H1 (cell line): ENCODE results near the gene SLC26A8. TPM values are rescaled to one million over a fixed set of nuclear protein-coding genes. Genes with fewer than 3 reads are reported as not detected.

Experiments
- CTCF ChIA-PET: fragments of 300-600 bp; sonication (Branson Sonifier 250); formaldehyde crosslinking; loops from one replicate; lab custom pipeline; 2021; ENCODE audit not compliant: partially characterized antibody; lab: Charles Lee
- POLR2A ChIA-PET: fragments of 300-600 bp; sonication (Branson Sonifier 250); formaldehyde crosslinking; loops from one replicate; lab custom pipeline; 2021; ENCODE audit warnings: inconsistent platforms; ENCODE audit not compliant: partially characterized antibody; lab: Charles Lee
- DNase-seq, 2 experiments: peaks; one replicate each; pipeline versions ENCODE4 v3.0.0 to v3.0.0-alpha.2; 2010 to 2022; ENCODE audit warnings: low spot score in 2 of 2, low read depth in 1 of 2, mixed read lengths in 1 of 2
- FAIRE-seq: peaks from 2 replicates; lab custom pipeline; 2011; peaks lifted over from hg19 to GRCh38; lab: Jason Lieb, UNC
- H2AFZ ChIP-seq: 2 replicates; pipeline ENCODE4 v1.8.1; 2012; ENCODE audit warnings: low read length, inconsistent platforms
- H2AK5ac ChIP-seq: 2 replicates; pipeline ENCODE4 v1.6.1; 2013; ENCODE audit warnings: low read depth, low read length
- H2BK120ac ChIP-seq: replicated peaks from 2 replicates; pipeline ENCODE3; 2013; ENCODE audit warnings: low read depth, low read length, inconsistent platforms
- H2BK12ac ChIP-seq: 2 replicates; pipeline ENCODE4 v1.6.1; 2013; ENCODE audit warnings: low read depth, low read length
- H2BK15ac ChIP-seq: 2 replicates; pipeline ENCODE4 v1.6.1; 2013; ENCODE audit warnings: low read length
- H2BK20ac ChIP-seq: 2 replicates; pipeline ENCODE4 v1.6.1; 2013; ENCODE audit warnings: low read length
- H2BK5ac ChIP-seq: 2 replicates; pipeline ENCODE4 v1.6.1; 2013; ENCODE audit warnings: low read depth, low read length
- H3K14ac ChIP-seq: 2 replicates; pipeline ENCODE4 v1.6.1; 2013; ENCODE audit warnings: inconsistent platforms; ENCODE audit not compliant: insufficient read length
- H3K18ac ChIP-seq: 2 replicates; pipeline ENCODE4 v1.6.1; 2013; ENCODE audit warnings: low read length; ENCODE audit errors: extremely low read depth
- H3K23ac ChIP-seq: 2 replicates; pipeline ENCODE4 v1.6.1; 2013; ENCODE audit warnings: inconsistent platforms; ENCODE audit not compliant: insufficient read length
- H3K23me2 ChIP-seq: 2 replicates; pipeline ENCODE4 v1.6.1; 2013; ENCODE audit warnings: low read depth, low read length
- H3K27ac ChIP-seq: 2 replicates; pipeline ENCODE4 v1.6.1; 2011; ENCODE audit warnings: low read depth, low read length, inconsistent platforms
- H3K27me3 ChIP-seq, 4 experiments: replicated peaks in 1 of 4; 1 replicate in 1 of 4; 2 replicates in 3 of 4; pipeline versions ENCODE4 v1.6.1 to v1.8.1; 2011 to 2013; ENCODE audit warnings: low read length in 3 of 4, mild to moderate bottlenecking in 3 of 4, inconsistent platforms in 2 of 4, mixed read lengths in 2 of 4, moderate library complexity in 1 of 4; ENCODE audit not compliant: control insufficient read depth in 3 of 4, insufficient read depth in 3 of 4; ENCODE audit errors: extremely low read depth in 1 of 4
- H3K36me3 ChIP-seq, 4 experiments: 2 replicates each; pipeline versions ENCODE4 v1.6.1 to v1.8.1; 2011 to 2013; ENCODE audit warnings: mild to moderate bottlenecking in 4 of 4, low read length in 3 of 4, moderate library complexity in 2 of 4, control low read depth in 1 of 4, inconsistent platforms in 1 of 4; ENCODE audit not compliant: insufficient read depth in 4 of 4, control insufficient read depth in 2 of 4
- H3K4ac ChIP-seq: replicated peaks from 2 replicates; pipeline ENCODE3; 2013; ENCODE audit warnings: low read length, low read depth, mixed read lengths, inconsistent platforms; ENCODE audit not compliant: insufficient read length
- H3K4me1 ChIP-seq, 4 experiments: replicated peaks in 1 of 4; 1 replicate in 1 of 4; 2 replicates in 3 of 4; pipeline versions ENCODE4 v1.6.1 to v1.8.1; 2011 to 2013; ENCODE audit warnings: low read length in 3 of 4, inconsistent platforms in 2 of 4, mixed read lengths in 1 of 4; ENCODE audit not compliant: insufficient read depth in 4 of 4, control insufficient read depth in 3 of 4
- H3K4me2 ChIP-seq, 2 experiments: 2 replicates each; pipeline versions ENCODE4 v1.6.1 to v1.8.1; 2011 to 2013; ENCODE audit warnings: low read depth in 2 of 2, low read length in 2 of 2, control low read depth in 1 of 2, inconsistent platforms in 1 of 2, mild to moderate bottlenecking in 1 of 2; ENCODE audit not compliant: insufficient read depth in 1 of 2
- H3K4me3 ChIP-seq, 4 experiments: fragments of 200-600, 300-600 bp in 1 of 4; sonication (generic), shearing (Covaris generic), sonication (Bioruptor Twin) in 1 of 4; 2 replicates each; pipeline versions ENCODE4 v1.5.1 to v1.8.1; 2011 to 2016; ENCODE audit warnings: low read length in 4 of 4, low read depth in 3 of 4, control low read depth in 2 of 4, inconsistent platforms in 2 of 4, mild to moderate bottlenecking in 2 of 4, mixed read lengths in 1 of 4, moderate library complexity in 1 of 4; ENCODE audit not compliant: insufficient read depth in 2 of 4; ENCODE audit errors: extremely low read depth in 1 of 4
- H3K56ac ChIP-seq: replicated peaks from 2 replicates; pipeline ENCODE3; 2013; ENCODE audit warnings: low read depth, mild to moderate bottlenecking, mixed read lengths, low read length, inconsistent platforms; ENCODE audit not compliant: insufficient read length
- H3K79me1 ChIP-seq: 2 replicates; pipeline ENCODE4 v1.6.1; 2013; ENCODE audit warnings: low read depth, low read length, control low read depth
- H3K79me2 ChIP-seq, 2 experiments: 2 replicates each; pipeline versions ENCODE4 v1.6.1 to v1.8.1; 2012 to 2013; ENCODE audit warnings: low read length in 2 of 2, mild to moderate bottlenecking in 2 of 2, inconsistent platforms in 1 of 2; ENCODE audit not compliant: insufficient read depth in 2 of 2, control insufficient read depth in 1 of 2
- H3K9ac ChIP-seq, 4 experiments: replicated peaks in 1 of 4; 1 replicate in 1 of 4; 2 replicates in 3 of 4; pipeline versions ENCODE4 v1.6.1 to v1.8.1; 2011 to 2013; ENCODE audit warnings: low read depth in 3 of 4, low read length in 3 of 4, control low read depth in 2 of 4, mild to moderate bottlenecking in 2 of 4, moderate library complexity in 2 of 4, inconsistent platforms in 1 of 4; ENCODE audit errors: extremely low read depth in 1 of 4
- H3K9me3 ChIP-seq, 2 experiments: 2 replicates each; pipeline versions ENCODE4 v1.6.1 to v1.8.1; 2012 to 2013; ENCODE audit warnings: mild to moderate bottlenecking in 2 of 2, moderate library complexity in 2 of 2, control low read depth in 1 of 2, inconsistent platforms in 1 of 2, low read depth in 1 of 2, low read length in 1 of 2, mixed read lengths in 1 of 2; ENCODE audit not compliant: insufficient read depth in 2 of 2
- H4K20me1 ChIP-seq, 2 experiments: replicated peaks in 1 of 2; 2 replicates each; pipeline versions ENCODE3 to v1.8.1; 2011 to 2013; ENCODE audit warnings: inconsistent platforms in 2 of 2, low read length in 2 of 2, mild to moderate bottlenecking in 1 of 2; ENCODE audit not compliant: insufficient read depth in 2 of 2, control insufficient read depth in 1 of 2
- H4K5ac ChIP-seq: 2 replicates; pipeline ENCODE4 v1.6.1; 2013; ENCODE audit warnings: low read length, low read depth, mixed read lengths, inconsistent platforms; ENCODE audit not compliant: insufficient read length
- H4K8ac ChIP-seq: 2 replicates; pipeline ENCODE4 v1.8.0; 2013; ENCODE audit warnings: mild to moderate bottlenecking, moderate library complexity, low read length, inconsistent platforms; ENCODE audit not compliant: insufficient read depth; ENCODE audit errors: extremely low read depth
- H4K91ac ChIP-seq: replicated peaks from 2 replicates; pipeline ENCODE3; 2013; ENCODE audit warnings: low read length, mixed read lengths, inconsistent platforms; ENCODE audit not compliant: insufficient read length
- ASH2L ChIP-seq: fragments of 200-600, 300-600 bp; sonication (generic); IDR thresholded peaks from one replicate; pipeline ENCODE4 v1.7.1; 2017; ENCODE audit warnings: low read length
- CBX5 ChIP-seq: fragments of 300-800, 300-1000 bp; sonication (generic); IDR thresholded peaks from 2 replicates; pipeline ENCODE4 v1.7.1; 2016; ENCODE audit warnings: antibody characterized with exemption, low read length, low read depth
- CEBPB ChIP-seq: IDR thresholded peaks from 2 replicates; pipeline ENCODE4 v1.6.1; 2012; ENCODE audit warnings: low read depth, low read length
- CHD2 ChIP-seq: IDR thresholded peaks from 2 replicates; pipeline ENCODE4 v1.6.1; 2012; ENCODE audit warnings: low read length, improper control_type of control experiment
- FOSL1 ChIP-seq: IDR thresholded peaks from 2 replicates; pipeline ENCODE4 v1.6.1; 2011; ENCODE audit warnings: mild to moderate bottlenecking, low read depth, low read length, moderate library complexity; ENCODE audit not compliant: insufficient read depth
- KDM5A ChIP-seq: fragments of 200-600 bp; IDR thresholded peaks from 2 replicates; pipeline ENCODE4 v1.7.1; 2012; ENCODE audit warnings: mild to moderate bottlenecking, low read length, inconsistent platforms, mixed read lengths
- MAX ChIP-seq: IDR thresholded peaks from 2 replicates; pipeline ENCODE4 v1.6.1; 2012; ENCODE audit warnings: inconsistent platforms
- NANOG ChIP-seq: IDR thresholded peaks from 2 replicates; pipeline ENCODE4 v1.6.1; 2011; ENCODE audit warnings: low read length, low read depth, mild to moderate bottlenecking, inconsistent platforms; ENCODE audit not compliant: insufficient read depth, poor library complexity, severe bottlenecking
- SAP30 ChIP-seq: fragments of 300-600 bp; sonication (generic); IDR thresholded peaks from 2 replicates; pipeline ENCODE4 v1.7.1; 2012; ENCODE audit warnings: low read length, moderate library complexity, mild to moderate bottlenecking, inconsistent platforms; ENCODE audit not compliant: insufficient read depth, insufficient replicate concordance
- SP4 ChIP-seq: IDR thresholded peaks from 2 replicates; pipeline ENCODE4 v1.6.1; 2012; ENCODE audit warnings: low read length, inconsistent platforms
- TAF7 ChIP-seq: optimal IDR thresholded peaks from 2 replicates; pipeline ENCODE3; 2011; ENCODE audit warnings: low read depth, mild to moderate bottlenecking, inconsistent platforms, low read length, moderate library complexity, borderline replicate concordance
- WGBS, 2 experiments: shearing (Covaris generic) in 1 of 2; methylation state at CpG; one replicate each; pipeline versions ENCODE4 v1.1.6 to v1.1.7; 2013 to 2015; ENCODE audit warnings: low lambda C conversion rate in 2 of 2, mixed read lengths in 2 of 2, inconsistent platforms in 1 of 2, low coverage in 1 of 2, missing lambda C conversion rate in 1 of 2; ENCODE audit not compliant: insufficient replicate concordance in 2 of 2, insufficient coverage in 1 of 2, insufficient read length in 1 of 2; ENCODE audit errors: extremely low coverage in 1 of 2, missing lambda C conversion rate in 1 of 2; 5-methylcytosine and 5-hydroxymethylcytosine counted together
- polyA plus RNA-seq, 7 experiments: library from polyadenylated mRNA; depleted of rRNA in 3 of 7; stranded (reverse) in 5 of 7; unstranded in 2 of 7; fragments of >200 nt in 5 of 7; fragments of 200-250 nt in 2 of 7; gene quantifications; 1 replicate in 5 of 7; 2 replicates in 1 of 7; 4 replicates in 1 of 7; pipeline versions ENCODE4 v1.2.1 to v1.2.3, GENCODE V29; 2011 to 2013; ENCODE audit warnings: missing spikeins in 2 of 7, mixed read lengths in 2 of 7
- total RNA-seq: library from RNA; stranded (reverse); fragmentation: NEBNext Ultra II Directional; extraction: Animal tissue kit (Norgen Biotek cat#: 25700); gene quantifications from 2 replicates; pipeline ENCODE4 v1.2.1, GENCODE V29; 2021
- TF ChIP-seq, protein P1 (sequence below): IDR thresholded peaks from 2 replicates; pipeline ENCODE4 v1.6.1; 2012; ENCODE audit warnings: low read length, inconsistent platforms

The SLC26A8 gene
- total and polyA plus RNA-seq, 2 of the 8 experiments (the other 6 are each of a cell fraction or from before 2014, with no cell fraction given) = 0.56 to 0.57 TPM

DNA sequence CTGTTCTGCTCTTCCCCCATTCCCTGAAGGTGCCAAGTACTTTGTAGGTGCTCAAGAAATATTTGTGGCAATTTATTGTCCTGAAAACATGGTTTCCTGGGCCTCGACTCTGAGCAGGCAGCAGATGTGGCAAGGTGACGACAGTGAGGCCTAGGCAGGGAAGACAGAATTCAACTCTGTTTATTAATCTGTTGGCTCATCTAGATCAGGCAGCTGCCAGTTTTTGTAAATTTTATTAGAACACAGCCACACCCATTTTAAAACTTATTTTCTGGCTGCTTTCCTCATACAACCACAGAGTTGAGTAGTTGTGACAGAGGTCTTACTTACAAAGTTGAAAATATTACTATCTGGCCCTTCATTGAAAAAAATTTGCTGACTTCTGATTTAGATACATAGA is 27.7 kb upstream of the SLC26A8 start:
- H3K36me3 ChIP-seq = peaks cover 0 to 10% (median 0%) of the 10 kb centered on the region in 4 experiments; a peak in 1 of 8 replicates
- no peak overlapping the region for H2BK20ac ChIP-seq
- no peak overlapping the region for H3K9ac ChIP-seq
- H3K4me2 ChIP-seq = no peak overlapping the region
- H2BK15ac ChIP-seq = no peak overlapping the region
- no peak overlapping the region for H4K91ac ChIP-seq
- no peak overlapping the region for H4K5ac ChIP-seq
- no peaks in the 10 kb centered on the region for H3K23me2 ChIP-seq
- no peak overlapping the region for H2BK12ac ChIP-seq
- no peak overlapping the region for H3K27ac ChIP-seq
- H3K23ac ChIP-seq = no peak overlapping the region
- FAIRE-seq (no peak), DNase-seq (no peak)
- H3K4ac ChIP-seq = no peak overlapping the region
- H3K4me3 ChIP-seq = no peak overlapping the region
- 78% methylated on average over 2 of the region's 2 CpGs; no CpG with 5 or more reads in 1 of the 2 experiments for WGBS, 2 experiments
- H4K8ac ChIP-seq = no peak overlapping the region
- H2BK5ac ChIP-seq = no peak overlapping the region
- H3K79me1 ChIP-seq = peaks cover 4% of the 10 kb centered on the region
- ChIA-PET CTCF (interaction anchor here (1.0 to 1.5 kb wide), 4 partner anchors 10 to 52 kb away, joined by 3 to 4 read pairs (median 4); no protein-coding TSS in a partner anchor), POLR2A (interaction anchor here (0.7 kb wide), 1 partner anchor 56 kb away, joined by 3 read pairs; no protein-coding TSS in a partner anchor)
- no peak overlapping the region for H3K56ac ChIP-seq
- peaks cover 3 to 6% of the 10 kb centered on the region in 2 experiments for H4K20me1 ChIP-seq
- no peak overlapping the region for H3K14ac ChIP-seq
- no peaks in the 10 kb centered on the region for H3K4me1 ChIP-seq
- H3K79me2 ChIP-seq = peaks cover 4 to 32% of the 10 kb centered on the region in 2 experiments; a peak in 3 of 4 replicates
- no peaks in the 10 kb centered on the region for H3K9me3 ChIP-seq
- H2BK120ac ChIP-seq = no peak overlapping the region
- no peaks in the 10 kb centered on the region for H3K27me3 ChIP-seq
- H2AK5ac ChIP-seq = no peak overlapping the region
- no peak overlapping the region for H3K18ac ChIP-seq
- H2AFZ ChIP-seq = no peak overlapping the region
- no peak for TF ChIP-seq SP4
- no peak for TF ChIP-seq SAP30
- no peak for TF ChIP-seq ASH2L
- no peak for TF ChIP-seq FOSL1
- no peak for TF ChIP-seq TAF7
- TF ChIP-seq, protein P1, sequence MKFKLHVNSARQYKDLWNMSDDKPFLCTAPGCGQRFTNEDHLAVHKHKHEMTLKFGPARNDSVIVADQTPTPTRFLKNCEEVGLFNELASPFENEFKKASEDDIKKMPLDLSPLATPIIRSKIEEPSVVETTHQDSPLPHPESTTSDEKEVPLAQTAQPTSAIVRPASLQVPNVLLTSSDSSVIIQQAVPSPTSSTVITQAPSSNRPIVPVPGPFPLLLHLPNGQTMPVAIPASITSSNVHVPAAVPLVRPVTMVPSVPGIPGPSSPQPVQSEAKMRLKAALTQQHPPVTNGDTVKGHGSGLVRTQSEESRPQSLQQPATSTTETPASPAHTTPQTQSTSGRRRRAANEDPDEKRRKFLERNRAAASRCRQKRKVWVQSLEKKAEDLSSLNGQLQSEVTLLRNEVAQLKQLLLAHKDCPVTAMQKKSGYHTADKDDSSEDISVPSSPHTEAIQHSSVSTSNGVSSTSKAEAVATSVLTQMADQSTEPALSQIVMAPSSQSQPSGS = no peak
- TF ChIP-seq CEBPB = no peak
- no peak for TF ChIP-seq CBX5
- TF ChIP-seq MAX = no peak
- TF ChIP-seq CHD2 = no peak
- TF ChIP-seq KDM5A = no peak
- no peak for TF ChIP-seq NANOG
